Embryonic facial prominence (tissue), 1 donor: ENCODE data around the gene TPI1.

Source experiments
- DNase-seq: peaks from one replicate; pipeline ENCODE4 v3.0.0-alpha.2; 2016; ENCODE audit errors: extremely low spot score

The TPI1 gene

GRCh38 chr12:6828781-6829535 is 38.4 kb upstream of the TPI1 start:
- DNase-seq, result no peak

GRCh38 chr12:6829536-6830220 is 37.7 kb upstream of the TPI1 start:
- no peak for DNase-seq

- DNase-seq, result no peak
These were observed 36.9 kb upstream of the TPI1 start for GRCh38 chr12:6830286-6830890.

- DNase-seq, result no peak
These were observed 36.3 kb upstream of the TPI1 start for GRCh38 chr12:6830999-6831398.

GRCh38 chr12:6831450-6831995 is 35.8 kb upstream of the TPI1 start:
- no peak for DNase-seq

- DNase-seq, result no peak
These were observed 35.2 kb upstream of the TPI1 start for GRCh38 chr12:6832125-6832524.

GRCh38 chr12:6833189-6833890 is 34.0 kb upstream of the TPI1 start:
- no peak for DNase-seq

- no peak for DNase-seq
These were observed 33.1 kb upstream of the TPI1 start for GRCh38 chr12:6834254-6834653.

GRCh38 chr12:6834873-6835272 is 32.5 kb upstream of the TPI1 start:
- no peak for DNase-seq

- no peak for DNase-seq
These were observed 30.5 kb upstream of the TPI1 start for GRCh38 chr12:6836851-6837250.

- no peak for DNase-seq
These were observed 29.8 kb upstream of the TPI1 start for GRCh38 chr12:6837370-6838060.

- DNase-seq, result no peak
These were observed 28.5 kb upstream of the TPI1 start for GRCh38 chr12:6838854-6839253.

- DNase-seq, result no peak
These were observed 27.7 kb upstream of the TPI1 start for GRCh38 chr12:6839482-6840201.

GRCh38 chr12:6840330-6840729 is 27.0 kb upstream of the TPI1 start:
- DNase-seq, result no peak

- DNase-seq, result no peak
These were observed 26.4 kb upstream of the TPI1 start, which contains the start of gene GNB3 for GRCh38 chr12:6840761-6841515. Gene GNB3, plus strand, starts transcription at chr12:6840925. Its CDS starts 363 bp downstream, at chr12:6841288.

- DNase-seq, result no peak
These were observed 25.3 kb upstream of the TPI1 start for GRCh38 chr12:6842075-6842474.

GRCh38 chr12:6843118-6843902 is 24.0 kb upstream of the TPI1 start:
- no peak for DNase-seq

- no peak for DNase-seq
These were observed 21.9 kb upstream of the TPI1 start for GRCh38 chr12:6845395-6845794.

- DNase-seq, result no peak
These were observed 20.9 kb upstream of the TPI1 start for GRCh38 chr12:6846316-6846869.
